Measurements from ENCODE around the gene APLP2.

DNA sequence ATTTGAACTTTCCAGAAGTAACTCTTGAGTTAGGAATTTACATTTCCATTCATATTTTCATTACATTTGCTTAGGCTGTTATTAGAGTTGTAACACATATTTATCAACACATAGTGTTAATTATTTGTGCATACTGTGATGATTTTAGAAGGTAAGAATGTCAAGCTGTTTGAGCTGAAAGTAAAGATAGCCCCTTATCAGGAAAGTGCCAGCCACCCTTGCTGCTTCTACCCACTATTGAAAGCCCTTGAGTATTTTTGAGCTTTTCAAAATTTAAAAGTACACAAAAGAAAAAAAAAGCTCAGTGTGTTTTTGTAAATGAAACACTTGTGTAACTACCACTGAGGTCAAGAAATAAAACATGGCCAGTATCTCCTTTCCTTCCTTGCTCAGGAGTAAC lies 8.0 kb downstream of the APLP2 start:
- TF ChIP-seq ZFP36 (IDR thresholded peaks at IDR 0.05; ENCODE audit: borderline replicate concordance, low read depth, low read length, partially characterized antibody), result no peak
- no peak for TF ChIP-seq BHLHE40 (IDR thresholded peaks at IDR 0.05; ENCODE audit: low read length)
- no peak for TF ChIP-seq TFDP1 (CRISPR knock-in tag; IDR thresholded peaks at IDR 0.05; ENCODE audit: borderline replicate concordance)

All from HepG2 (cell line).